Measurements from ENCODE around the gene KIF26A. TPM values are rescaled to one million over a fixed set of nuclear protein-coding genes. Genes with fewer than 3 reads are reported as not detected.

Gene KIF26A
- total RNA-seq, 4 donors from 2014 or later: 4.6 to 7.2 (median 5.6) TPM

- Histone ChIP-seq H3K9me3 (no peaks in the 10 kb centered on the region), H3K27ac (replicated peaks in 1 of 4) (no peak overlapping the region), H3K4me3 (no peak overlapping the region), H3K36me3 (peaks cover 0 to 20% (median 0%) of the 10 kb centered on the region in 4 donors), H3K4me1 (peaks cover 6 to 21% (median 17%) of the 10 kb centered on the region in 4 donors), H3K27me3 (peaks cover 0 to 18% (median 0%) of the 10 kb centered on the region in 4 donors)
- intact Hi-C loops (cut with DNase I): no loop called here
- no peak for TF ChIP-seq POLR2A (IDR thresholded peaks at IDR 0.05; ENCODE audit: low read depth)
- no peak for TF ChIP-seq POLR2AphosphoS5 (IDR thresholded peaks at IDR 0.05)
- TF ChIP-seq, protein P1, sequence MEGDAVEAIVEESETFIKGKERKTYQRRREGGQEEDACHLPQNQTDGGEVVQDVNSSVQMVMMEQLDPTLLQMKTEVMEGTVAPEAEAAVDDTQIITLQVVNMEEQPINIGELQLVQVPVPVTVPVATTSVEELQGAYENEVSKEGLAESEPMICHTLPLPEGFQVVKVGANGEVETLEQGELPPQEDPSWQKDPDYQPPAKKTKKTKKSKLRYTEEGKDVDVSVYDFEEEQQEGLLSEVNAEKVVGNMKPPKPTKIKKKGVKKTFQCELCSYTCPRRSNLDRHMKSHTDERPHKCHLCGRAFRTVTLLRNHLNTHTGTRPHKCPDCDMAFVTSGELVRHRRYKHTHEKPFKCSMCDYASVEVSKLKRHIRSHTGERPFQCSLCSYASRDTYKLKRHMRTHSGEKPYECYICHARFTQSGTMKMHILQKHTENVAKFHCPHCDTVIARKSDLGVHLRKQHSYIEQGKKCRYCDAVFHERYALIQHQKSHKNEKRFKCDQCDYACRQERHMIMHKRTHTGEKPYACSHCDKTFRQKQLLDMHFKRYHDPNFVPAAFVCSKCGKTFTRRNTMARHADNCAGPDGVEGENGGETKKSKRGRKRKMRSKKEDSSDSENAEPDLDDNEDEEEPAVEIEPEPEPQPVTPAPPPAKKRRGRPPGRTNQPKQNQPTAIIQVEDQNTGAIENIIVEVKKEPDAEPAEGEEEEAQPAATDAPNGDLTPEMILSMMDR (IDR thresholded peaks at IDR 0.05): no peak
- no peak for TF ChIP-seq EP300 (IDR thresholded peaks at IDR 0.05)
- 88% methylated on average over 6 of the region's 15 CpGs for WGBS
- DNase-seq (ENCODE audit: extremely low spot score): no peak
These were observed 15.9 kb downstream of the KIF26A start for GRCh38 chr14:104154246-104154645.

DNA sequence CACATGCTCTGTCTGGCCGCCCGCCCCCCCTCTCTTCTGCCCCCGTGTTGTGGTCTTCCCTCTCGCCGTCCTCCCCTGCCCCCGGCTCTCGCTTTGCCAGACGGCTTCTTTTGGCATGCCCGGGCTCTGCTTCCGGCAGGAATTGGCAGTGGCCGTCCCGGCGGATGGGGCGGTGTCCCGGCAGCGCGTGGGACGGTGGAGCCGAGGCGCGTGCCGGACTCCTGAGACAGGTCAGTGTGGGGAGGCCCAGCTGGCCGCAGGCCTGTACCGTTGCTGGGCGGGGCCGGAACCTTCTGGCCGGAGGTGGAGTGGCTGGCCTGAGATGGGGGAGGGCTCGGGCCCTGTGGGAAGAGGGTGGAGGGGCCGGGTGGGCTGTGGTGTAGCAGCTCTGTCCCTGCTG is 17.1 kb downstream of the KIF26A start:
- Histone ChIP-seq H3K36me3 (peaks cover 0 to 20% (median 0%) of the 10 kb centered on the region in 4 donors), H3K9me3 (no peaks in the 10 kb centered on the region), H3K27ac (replicated peaks in 1 of 4) (no peak overlapping the region), H3K4me1 (peaks cover 0 to 10% (median 7%) of the 10 kb centered on the region in 4 donors), H3K4me3 (no peak overlapping the region), H3K27me3 (peaks cover 0 to 5% (median 0%) of the 10 kb centered on the region in 4 donors)
- 82% methylated on average over 29 of the region's 29 CpGs for WGBS
- peak in 1 of 2 donors; percentile 33 for TF ChIP-seq POLR2AphosphoS5 (IDR thresholded peaks at IDR 0.05)
- TF ChIP-seq, protein P1 (IDR thresholded peaks at IDR 0.05): no peak
- intact Hi-C loops (cut with DNase I): no loop called here
- no peak for DNase-seq (ENCODE audit: extremely low spot score)

- Histone ChIP-seq H3K4me1 (peaks cover 0 to 9% (median 2%) of the 10 kb centered on the region in 4 donors), H3K4me3 (no peak overlapping the region), H3K27me3 (no peaks in the 10 kb centered on the region), H3K36me3 (peaks cover 0 to 20% (median 0%) of the 10 kb centered on the region in 4 donors), H3K27ac (replicated peaks in 1 of 4) (no peak overlapping the region), H3K9me3 (no peaks in the 10 kb centered on the region)
- DNase-seq (ENCODE audit: extremely low spot score): no peak
- intact Hi-C loops (cut with DNase I): no loop called here
- WGBS: 92% methylated on average over 4 of the region's 5 CpGs
- no peak for TF ChIP-seq EP300 (IDR thresholded peaks at IDR 0.05)
- TF ChIP-seq, protein P1 (IDR thresholded peaks at IDR 0.05): no peak
- no peak for TF ChIP-seq POLR2AphosphoS5 (IDR thresholded peaks at IDR 0.05)
- no peak for TF ChIP-seq POLR2A (IDR thresholded peaks at IDR 0.05; ENCODE audit: low read depth)
These were observed 17.8 kb downstream of the KIF26A start for GRCh38 chr14:104156142-104156541.

DNA sequence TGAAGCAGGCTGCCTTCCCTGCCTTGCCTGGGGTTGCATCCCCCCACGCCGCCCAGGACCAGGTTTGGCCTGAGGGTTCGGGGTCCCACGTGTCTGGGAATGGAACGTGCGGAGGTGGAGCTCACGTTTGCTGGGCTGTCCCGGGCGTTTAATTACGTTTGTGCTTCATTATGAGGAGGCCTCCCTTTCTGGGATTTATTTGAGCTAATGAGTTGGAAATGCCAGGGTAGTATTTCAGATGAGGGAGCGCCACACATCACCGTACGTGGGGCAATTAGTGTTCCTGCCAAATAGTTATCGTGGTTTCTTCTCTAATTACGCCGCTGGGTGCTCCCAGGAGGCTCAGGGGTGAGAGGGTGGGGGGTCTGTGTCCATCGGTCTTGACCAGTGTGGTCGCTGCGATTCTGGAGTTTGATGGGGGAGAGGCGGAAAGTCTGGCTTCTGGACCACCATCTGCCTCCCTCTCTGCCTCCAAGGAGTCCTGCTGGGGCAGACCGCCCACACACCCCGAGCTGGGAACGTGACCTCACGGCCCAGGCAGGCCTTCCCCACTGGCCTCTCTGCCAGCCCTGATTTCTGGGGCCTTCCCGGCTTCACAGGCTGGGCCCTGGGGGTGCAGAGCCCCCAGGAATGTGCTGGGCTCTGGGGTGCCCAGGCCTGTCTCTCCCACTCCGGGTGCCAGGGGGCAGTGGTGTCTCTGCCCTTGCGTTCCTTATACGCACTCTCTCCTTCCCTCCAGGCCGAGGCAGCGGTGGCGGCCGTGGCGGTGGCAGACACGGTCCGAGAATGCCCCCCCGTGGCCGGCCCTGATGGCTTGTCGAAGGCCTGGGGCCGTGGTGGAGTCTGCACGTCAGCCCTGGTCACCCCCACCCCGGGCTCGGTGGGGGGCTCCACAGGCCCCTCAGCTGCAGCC is 18.9 kb downstream of the KIF26A start:
- Histone ChIP-seq H3K36me3 (peaks cover 0 to 20% (median 0%) of the 10 kb centered on the region in 4 donors), H3K4me1 (peaks cover 0 to 9% (median 2%) of the 10 kb centered on the region in 4 donors), H3K27me3 (no peaks in the 10 kb centered on the region), H3K27ac (replicated peaks in 1 of 4) (no peak overlapping the region), H3K9me3 (no peaks in the 10 kb centered on the region), H3K4me3 (no peak overlapping the region)
- WGBS: 91% methylated on average over 20 of the region's 42 CpGs
- intact Hi-C loops (cut with DNase I): no loop called here
- TF ChIP-seq, protein P1 (IDR thresholded peaks at IDR 0.05): no peak
- TF ChIP-seq POLR2A (IDR thresholded peaks at IDR 0.05; ENCODE audit: low read depth): no peak
- TF ChIP-seq POLR2AphosphoS5 (IDR thresholded peaks at IDR 0.05): no peak
- no peak for TF ChIP-seq EP300 (IDR thresholded peaks at IDR 0.05)
- no peak for DNase-seq (ENCODE audit: extremely low spot score)

Measured in esophagus muscularis mucosa (tissue), 4 donors.